GM18519 (cell line): ENCODE measurements around the gene PRICKLE4.
"Not testable (repeated sequence)": the region's sequence is repeated elsewhere in the genome, so short reads cannot be mapped to it uniquely, and the experiment has no call there.

Source experiments
- ATAC-seq: cut with Tn5 transposase; IDR thresholded peaks from one replicate; pipeline ENCODE4 v1.9.1; 2021; ENCODE audit warnings: mild to moderate bottlenecking, moderate library complexity; ENCODE audit not compliant: unreplicated experiment, low FRiP score

Gene PRICKLE4

DNA sequence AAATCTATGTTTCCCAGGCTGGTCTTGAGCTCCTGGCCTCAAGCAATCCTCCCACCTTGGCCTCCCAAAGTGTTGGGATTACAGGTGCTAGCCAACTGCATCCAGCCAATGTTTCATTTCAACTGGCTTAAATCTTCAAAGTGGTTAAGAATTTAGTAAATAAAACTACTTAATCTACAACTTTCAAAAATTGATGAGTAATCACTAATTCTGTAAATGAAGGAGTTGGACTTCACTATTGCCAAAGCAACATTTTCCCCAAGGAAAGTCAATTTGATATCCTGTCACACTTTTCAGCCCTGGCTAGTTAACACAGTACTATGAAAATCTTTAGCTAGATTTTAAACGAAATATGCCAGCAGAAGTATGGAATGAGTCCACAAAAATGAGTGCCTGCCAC is 10.7 kb downstream of the PRICKLE4 start:
- ATAC-seq: no peak

DNA sequence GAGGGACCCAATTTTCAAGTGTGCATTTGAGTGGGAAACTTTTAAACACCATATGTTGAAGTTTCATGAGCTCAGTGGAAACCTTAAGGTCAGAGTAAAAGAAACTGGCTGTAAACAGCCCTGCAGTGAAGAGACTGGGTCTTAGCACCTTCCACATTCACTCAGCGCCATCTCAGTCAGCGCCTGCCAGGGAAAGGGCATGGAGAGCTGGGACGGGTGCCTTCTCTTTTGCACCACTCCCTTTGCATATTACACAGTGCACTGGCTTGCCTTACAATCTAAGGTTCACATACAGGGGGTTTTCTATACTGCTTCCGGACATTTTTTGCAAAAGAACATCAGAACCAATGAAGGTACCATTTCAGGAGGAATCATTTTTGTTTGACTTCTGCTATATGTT is 11.4 kb downstream of the PRICKLE4 start:
- no peak for ATAC-seq

DNA sequence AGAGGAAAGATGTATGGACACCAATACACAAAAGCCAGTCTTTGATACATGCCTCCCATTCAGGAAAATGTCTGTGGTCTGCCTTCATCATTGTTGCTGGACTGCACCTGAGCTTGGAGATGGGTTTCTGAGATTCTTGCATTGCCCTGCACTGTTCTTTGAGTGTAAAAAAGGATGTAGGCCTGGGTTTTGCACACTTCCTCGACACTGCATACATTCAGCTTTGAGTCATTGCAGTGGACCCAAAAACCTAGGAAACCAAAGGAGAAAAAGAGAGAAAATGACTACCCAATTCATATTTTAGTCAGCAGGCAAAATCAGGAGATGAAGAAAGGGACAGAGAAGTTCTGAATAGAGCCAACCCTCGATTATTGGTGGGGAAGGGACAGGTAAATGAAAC is 15.9 kb downstream of the PRICKLE4 start:
- ATAC-seq: no peak

GRCh38 chr6:41798901-41799558 is 18.4 kb downstream of the PRICKLE4 start:
- no peak for ATAC-seq

DNA sequence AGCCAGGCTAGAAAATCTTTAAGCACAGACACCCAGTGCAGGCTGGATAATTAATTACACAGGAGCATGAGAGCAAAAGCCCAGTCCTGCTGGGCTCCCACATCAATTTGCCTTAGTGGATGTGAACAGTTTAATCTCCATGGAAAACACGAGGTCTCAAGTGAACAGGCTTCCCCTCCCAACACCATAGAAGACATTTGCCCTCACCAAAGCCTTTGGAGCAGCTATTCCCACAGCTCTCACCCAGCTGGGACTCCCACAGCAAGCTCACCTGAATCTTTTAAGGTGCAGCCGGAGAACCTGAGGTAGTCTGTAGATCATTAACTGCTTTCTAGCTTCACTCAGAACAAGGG is 19.0 kb downstream of the PRICKLE4 start:
- ATAC-seq: no peak

- no peak for ATAC-seq
Observed at GRCh38 chr6:41801380-41801779, 20.8 kb downstream of the PRICKLE4 start.

DNA sequence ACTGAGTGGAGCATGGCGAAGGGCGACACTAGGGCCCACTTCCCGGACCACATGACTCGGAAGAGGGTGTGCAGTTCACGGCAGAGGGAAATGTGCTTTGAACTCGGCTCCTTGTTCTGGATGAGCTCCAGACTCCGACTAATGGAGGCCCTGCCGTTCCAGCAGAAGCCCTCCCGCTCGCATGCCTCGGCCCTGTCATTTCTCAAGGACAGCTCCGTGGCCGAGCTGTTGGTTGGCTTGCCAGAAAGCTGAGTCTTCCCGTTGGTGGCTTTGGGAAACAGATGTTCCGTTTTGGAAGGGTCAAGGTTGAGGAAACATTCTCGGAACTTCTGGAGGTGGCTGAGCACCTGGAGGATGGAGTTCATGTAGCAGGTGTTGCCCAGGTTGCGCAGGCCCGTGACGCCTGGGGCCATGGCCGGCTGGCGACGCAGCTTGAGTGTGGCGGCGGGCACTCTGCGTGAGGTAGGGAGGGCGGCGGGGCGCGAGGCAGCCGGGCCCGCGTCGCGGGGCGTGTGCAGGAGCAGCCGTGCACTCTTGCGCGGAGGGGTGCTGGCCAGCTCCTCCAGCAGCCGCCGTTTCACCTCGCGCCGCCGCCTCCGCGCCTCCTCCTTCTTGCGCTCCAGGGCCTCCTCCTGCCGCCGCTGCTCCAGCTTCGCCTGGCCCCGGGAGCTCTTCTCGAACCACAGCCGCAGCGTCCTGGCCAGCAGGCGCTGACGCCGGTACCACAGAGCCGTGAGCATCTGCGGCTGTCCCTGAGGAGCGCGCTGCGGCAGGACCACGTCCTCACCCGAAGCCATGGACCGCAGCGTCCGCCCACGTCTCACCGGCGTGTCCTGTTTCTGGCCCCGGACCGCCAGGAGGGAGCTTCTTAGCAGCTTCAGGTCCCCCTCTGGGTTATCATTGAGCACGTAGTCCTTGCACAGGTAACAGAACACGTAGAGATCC is 25.5 kb downstream of the PRICKLE4 start:
- no peak for ATAC-seq

DNA sequence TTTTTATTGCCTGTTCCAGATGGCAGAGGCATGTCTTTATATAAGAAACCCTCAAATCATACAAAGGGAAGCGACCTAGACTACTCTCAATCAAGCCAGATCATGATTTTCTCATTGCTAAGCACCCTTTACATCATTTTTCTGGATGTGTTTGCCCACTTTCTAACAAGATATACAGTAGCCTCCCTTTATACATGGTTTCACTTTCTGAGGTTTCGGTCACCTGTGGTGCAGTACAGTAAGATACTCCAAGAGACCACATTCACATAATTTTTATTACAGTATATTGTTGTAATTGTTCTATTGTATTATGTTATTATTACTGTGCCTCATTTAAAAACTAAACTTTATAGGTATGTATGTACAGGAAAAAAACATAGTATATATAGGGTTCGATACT is 30.5 kb downstream of the PRICKLE4 start:
- no peak for ATAC-seq

GRCh38 chr6:41811946-41812345 is 31.4 kb downstream of the PRICKLE4 start:
- ATAC-seq: not testable (repeated sequence)

DNA sequence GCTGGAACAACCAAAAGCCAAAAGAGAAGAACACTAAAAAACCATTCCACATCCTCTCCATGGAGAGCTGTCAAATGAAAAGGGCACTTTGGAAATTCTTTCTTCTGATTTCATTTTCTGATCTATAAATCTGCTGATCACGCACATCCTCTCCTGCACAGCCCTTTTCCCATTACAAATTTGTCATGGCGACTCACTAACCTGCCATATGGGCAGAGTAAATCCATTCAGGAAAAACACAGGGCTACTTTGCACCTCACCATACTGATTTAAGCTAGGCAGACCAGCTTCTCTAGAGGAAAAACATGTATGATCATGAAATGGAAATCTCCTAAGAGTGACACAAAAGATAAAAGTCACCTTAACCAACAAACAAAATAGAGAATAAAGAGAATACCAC is 32.9 kb downstream of the PRICKLE4 start:
- no peak for ATAC-seq

DNA sequence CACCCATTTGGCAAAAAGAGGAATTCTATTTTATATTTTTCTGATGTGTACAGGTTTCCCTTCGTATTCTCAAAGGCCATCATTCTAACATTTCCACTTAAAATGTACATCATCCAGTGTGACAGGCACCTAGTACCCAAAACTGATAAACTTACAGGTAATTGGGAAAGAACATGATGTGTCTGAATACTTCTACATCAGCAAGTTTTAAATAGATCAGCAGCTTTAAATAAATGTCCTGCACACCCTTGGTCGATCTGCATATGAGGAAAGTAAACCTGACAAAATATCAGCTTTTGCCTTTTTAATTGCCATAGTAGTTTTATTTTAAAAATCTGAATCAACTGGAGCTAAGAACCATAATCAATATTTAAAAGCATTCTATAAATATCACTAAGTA is 33.4 kb downstream of the PRICKLE4 start:
- no peak for ATAC-seq

GRCh38 chr6:41814629-41815028 is 34.0 kb downstream of the PRICKLE4 start:
- ATAC-seq: no peak

DNA sequence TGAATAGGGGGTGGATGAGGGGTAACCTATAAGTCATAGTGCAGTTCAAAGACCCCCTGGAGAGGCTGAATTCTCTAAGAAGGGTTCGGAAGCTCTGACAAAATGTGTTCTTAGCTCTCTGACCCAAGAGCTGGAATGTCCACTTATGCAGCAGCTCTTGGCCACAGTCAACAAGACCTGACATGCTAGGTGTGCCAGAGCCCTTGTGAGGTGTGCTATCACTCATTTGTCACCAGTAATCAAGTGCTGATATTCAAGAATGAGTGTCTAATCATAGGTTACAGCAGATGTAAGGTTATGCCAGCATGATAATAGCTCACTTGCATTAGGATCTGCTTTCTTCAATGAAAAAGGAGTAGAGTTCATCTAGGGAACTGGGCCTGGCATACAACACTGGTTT is 35.0 kb downstream of the PRICKLE4 start:
- no peak for ATAC-seq

- ATAC-seq: no peak
Observed at GRCh38 chr6:41818271-41819054, 37.9 kb downstream of the PRICKLE4 start.

GRCh38 chr6:41821266-41821665 is 40.7 kb downstream of the PRICKLE4 start:
- ATAC-seq: no peak

DNA sequence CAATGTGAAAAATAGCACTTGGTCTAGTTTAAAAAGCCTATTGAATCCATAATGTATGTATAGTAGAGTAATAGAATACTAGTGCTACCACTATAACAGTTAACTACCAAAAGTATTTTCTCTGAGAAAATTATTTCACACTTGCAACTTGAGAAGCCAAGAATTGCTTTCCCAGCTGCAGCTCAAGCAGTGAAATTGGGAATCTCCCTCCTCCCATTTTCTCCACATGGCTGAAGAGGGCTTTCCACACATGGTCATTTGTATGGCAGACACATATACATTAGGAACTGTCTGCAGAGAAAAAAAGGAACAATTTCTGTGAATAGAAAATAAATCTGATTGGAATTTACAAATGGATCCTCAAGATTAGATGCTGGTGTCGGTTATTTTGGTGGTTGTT is 41.4 kb downstream of the PRICKLE4 start:
- no peak for ATAC-seq

DNA sequence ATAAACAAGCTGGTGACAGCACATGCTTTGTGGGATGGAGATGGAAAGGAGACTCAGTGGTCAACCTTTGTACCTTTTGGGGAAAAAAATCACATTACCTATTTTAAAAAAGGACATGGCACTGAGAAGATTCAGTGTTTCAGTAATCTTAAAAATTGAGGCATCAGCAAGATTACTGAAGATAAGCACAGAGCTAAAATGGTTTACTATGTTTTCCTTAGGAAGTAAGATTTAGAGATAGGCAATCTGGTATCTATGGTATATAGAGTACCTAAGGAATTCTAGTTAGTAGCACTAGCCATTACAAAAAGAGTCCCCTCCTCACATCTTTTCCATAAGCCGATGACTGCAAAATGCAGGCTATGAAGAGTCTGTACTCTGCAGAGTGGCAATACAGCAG is 42.6 kb downstream of the PRICKLE4 start:
- no peak for ATAC-seq

GRCh38 chr6:41824571-41825569 is 44.3 kb downstream of the PRICKLE4 start:
- ATAC-seq: no peak

- ATAC-seq: no peak
Observed at GRCh38 chr6:41826343-41827022, 45.9 kb downstream of the PRICKLE4 start.
